GM21576 (cell line): ENCODE measurements around the gene ISCU.

Source experiments
- ATAC-seq: cut with Tn5 transposase; IDR thresholded peaks from one replicate; pipeline ENCODE4 v1.9.1; 2021; ENCODE audit warnings: mild to moderate bottlenecking, moderate library complexity; ENCODE audit not compliant: unreplicated experiment

The ISCU gene

GRCh38 chr12:108602209-108602705, 39.9 kb downstream of the ISCU start:
- no peak for ATAC-seq

- ATAC-seq: no peak
Measured at GRCh38 chr12:108602976-108603704, 40.7 kb downstream of the ISCU start.

GRCh38 chr12:108603743-108604142, 41.3 kb downstream of the ISCU start:
- ATAC-seq: no peak

- no peak for ATAC-seq
Measured at GRCh38 chr12:108604208-108604941, 42.0 kb downstream of the ISCU start.

- ATAC-seq: no peak
Measured at GRCh38 chr12:108605000-108605689, 42.7 kb downstream of the ISCU start.

GRCh38 chr12:108605690-108606406, 43.5 kb downstream of the ISCU start:
- ATAC-seq: no peak

- no peak for ATAC-seq
Measured at GRCh38 chr12:108606492-108606891, 44.1 kb downstream of the ISCU start.

GRCh38 chr12:108607981-108608600, 45.7 kb downstream of the ISCU start:
- no peak for ATAC-seq

- ATAC-seq: no peak
Measured at GRCh38 chr12:108608616-108609015, 46.2 kb downstream of the ISCU start.

- ATAC-seq: no peak
Measured at GRCh38 chr12:108609537-108610335, 47.3 kb downstream of the ISCU start.

- ATAC-seq: no peak
Measured at GRCh38 chr12:108610336-108610815, 48.0 kb downstream of the ISCU start.

- ATAC-seq: no peak
Measured at GRCh38 chr12:108610856-108611605, 48.6 kb downstream of the ISCU start.

- no peak for ATAC-seq
Measured at GRCh38 chr12:108611884-108612415, 49.6 kb downstream of the ISCU start.

- ATAC-seq: no peak
Measured at GRCh38 chr12:108612788-108613282, 50.4 kb downstream of the ISCU start.

- ATAC-seq: no peak
Measured at GRCh38 chr12:108613548-108613947, 51.2 kb downstream of the ISCU start.

GRCh38 chr12:108614041-108614440, 51.6 kb downstream of the ISCU start:
- ATAC-seq: no peak

- no peak for ATAC-seq
Measured at GRCh38 chr12:108614639-108615038, 52.2 kb downstream of the ISCU start.

GRCh38 chr12:108615918-108616317, 53.5 kb downstream of the ISCU start:
- ATAC-seq: no peak
